ENCODE results near the gene MARS1.
A peak's percentile ranks its signal among the peaks of the same experiment; 100 is the strongest.
"Not testable (repeated sequence)": the region's sequence is repeated elsewhere in the genome, so short reads cannot be mapped to it uniquely, and the experiment has no call there.

MARS1 gene

GRCh38 chr12:57513266-57513665 lies 25.4 kb downstream of the MARS1 start:
- in situ Hi-C loops (cut with MboI; ENCODE audit: low pct_unique_long_range_greater_than_20kb, low sequenced_read_pairs), result no loop called here
- DNase-seq, result no peak

GRCh38 chr12:57513677-57514076 lies 25.8 kb downstream of the MARS1 start:
- in situ Hi-C loops (cut with MboI; ENCODE audit: low pct_unique_long_range_greater_than_20kb, low sequenced_read_pairs); DNase-seq: not testable (repeated sequence)

GRCh38 chr12:57514246-57514645 lies 26.4 kb downstream of the MARS1 start:
- DNase-seq; in situ Hi-C loops (cut with MboI; ENCODE audit: low pct_unique_long_range_greater_than_20kb, low sequenced_read_pairs): not testable (repeated sequence)

GRCh38 chr12:57514720-57515407 lies 27.0 kb downstream of the MARS1 start:
- in situ Hi-C loops (cut with MboI; ENCODE audit: low pct_unique_long_range_greater_than_20kb, low sequenced_read_pairs), result no loop called here
- DNase-seq, result no peak

GRCh38 chr12:57515408-57515933 lies 27.6 kb downstream of the MARS1 start:
- no peak for DNase-seq

GRCh38 chr12:57515934-57516541 lies 28.2 kb downstream of the MARS1 start:
- no peak for DNase-seq
- in situ Hi-C loops (cut with MboI; ENCODE audit: low pct_unique_long_range_greater_than_20kb, low sequenced_read_pairs), result no loop called here

More at GRCh38 chr12:57515408-57515933, 27.6 kb downstream of the MARS1 start:
- in situ Hi-C loops (cut with MboI; ENCODE audit: low pct_unique_long_range_greater_than_20kb, low sequenced_read_pairs), result no loop called here

GRCh38 chr12:57516617-57517153 lies 28.8 kb downstream of the MARS1 start:
- in situ Hi-C loops (cut with MboI; ENCODE audit: low pct_unique_long_range_greater_than_20kb, low sequenced_read_pairs), result no loop called here

GRCh38 chr12:57517187-57517586 lies 29.3 kb downstream of the MARS1 start:
- in situ Hi-C loops (cut with MboI; ENCODE audit: low pct_unique_long_range_greater_than_20kb, low sequenced_read_pairs), result no loop called here
- DNase-seq, result no peak

More at GRCh38 chr12:57516617-57517153, 28.8 kb downstream of the MARS1 start:
- no peak for DNase-seq

- DNase-seq; in situ Hi-C loops (cut with MboI; ENCODE audit: low pct_unique_long_range_greater_than_20kb, low sequenced_read_pairs): not testable (repeated sequence)
Measured at GRCh38 chr12:57517718-57518117, 29.9 kb downstream of the MARS1 start.

GRCh38 chr12:57518176-57518919 lies 30.5 kb downstream of the MARS1 start:
- in situ Hi-C loops (cut with MboI; ENCODE audit: low pct_unique_long_range_greater_than_20kb, low sequenced_read_pairs), result no loop called here
- no peak for DNase-seq

- in situ Hi-C loops (cut with MboI; ENCODE audit: low pct_unique_long_range_greater_than_20kb, low sequenced_read_pairs), result no loop called here
- no peak for DNase-seq
Measured at GRCh38 chr12:57518920-57519795, 31.3 kb downstream of the MARS1 start.

GRCh38 chr12:57519796-57520052 lies 31.9 kb downstream of the MARS1 start:
- in situ Hi-C loops (cut with MboI; ENCODE audit: low pct_unique_long_range_greater_than_20kb, low sequenced_read_pairs), result no loop called here
- DNase-seq, result peak; percentile 51

- peak; percentile 99 for DNase-seq
- in situ Hi-C loops (cut with MboI; ENCODE audit: low pct_unique_long_range_greater_than_20kb, low sequenced_read_pairs), result no loop called here
Measured at GRCh38 chr12:57520053-57520818, 32.4 kb downstream of the MARS1 start, which contains the start of gene DDIT3. DDIT3 (minus strand) TSS chr12:57520514; CDS start chr12:57517406, 3,108 bp downstream.

- DNase-seq, result no peak
- in situ Hi-C loops (cut with MboI; ENCODE audit: low pct_unique_long_range_greater_than_20kb, low sequenced_read_pairs), result no loop called here
Measured at GRCh38 chr12:57521525-57522010, 33.7 kb downstream of the MARS1 start.

GRCh38 chr12:57522011-57522886 lies 34.4 kb downstream of the MARS1 start, which contains the start of gene MBD6:
MBD6 (plus strand) TSS chr12:57522824; CDS start chr12:57524304, 1,480 bp downstream.
- in situ Hi-C loops (cut with MboI; ENCODE audit: low pct_unique_long_range_greater_than_20kb, low sequenced_read_pairs), result no loop called here
- peak; percentile 89 for DNase-seq

GRCh38 chr12:57522887-57523705 lies 35.2 kb downstream of the MARS1 start:
- peak; percentile 78 for DNase-seq
- in situ Hi-C loops (cut with MboI; ENCODE audit: low pct_unique_long_range_greater_than_20kb, low sequenced_read_pairs), result no loop called here
